ENCODE results near the gene GOLGA6L26.
"Not testable (repeated sequence)": the region's sequence is repeated elsewhere in the genome, so short reads cannot be mapped to it uniquely, and the experiment has no call there.

DNA sequence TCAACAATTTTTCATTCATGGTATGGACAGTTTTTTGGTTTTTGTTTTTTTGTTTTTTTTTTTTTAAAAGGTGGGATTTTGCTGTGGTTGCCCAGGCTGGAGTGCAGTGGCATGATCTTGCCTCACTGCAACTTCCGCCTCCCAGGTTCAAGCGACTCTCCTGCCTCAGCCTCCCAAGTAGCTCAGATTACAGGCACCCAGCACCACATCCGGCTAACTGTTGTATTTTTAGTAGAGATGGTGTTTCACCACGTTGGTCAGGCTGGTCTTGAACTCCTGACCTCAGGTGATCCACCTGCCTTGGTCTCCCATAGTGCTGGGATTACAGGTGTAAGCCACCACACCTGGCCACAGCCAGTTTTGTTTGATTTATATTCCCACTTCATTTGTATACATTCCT, 37.1 kb upstream of the GOLGA6L26 start:
- TF ChIP-seq, protein P1, sequence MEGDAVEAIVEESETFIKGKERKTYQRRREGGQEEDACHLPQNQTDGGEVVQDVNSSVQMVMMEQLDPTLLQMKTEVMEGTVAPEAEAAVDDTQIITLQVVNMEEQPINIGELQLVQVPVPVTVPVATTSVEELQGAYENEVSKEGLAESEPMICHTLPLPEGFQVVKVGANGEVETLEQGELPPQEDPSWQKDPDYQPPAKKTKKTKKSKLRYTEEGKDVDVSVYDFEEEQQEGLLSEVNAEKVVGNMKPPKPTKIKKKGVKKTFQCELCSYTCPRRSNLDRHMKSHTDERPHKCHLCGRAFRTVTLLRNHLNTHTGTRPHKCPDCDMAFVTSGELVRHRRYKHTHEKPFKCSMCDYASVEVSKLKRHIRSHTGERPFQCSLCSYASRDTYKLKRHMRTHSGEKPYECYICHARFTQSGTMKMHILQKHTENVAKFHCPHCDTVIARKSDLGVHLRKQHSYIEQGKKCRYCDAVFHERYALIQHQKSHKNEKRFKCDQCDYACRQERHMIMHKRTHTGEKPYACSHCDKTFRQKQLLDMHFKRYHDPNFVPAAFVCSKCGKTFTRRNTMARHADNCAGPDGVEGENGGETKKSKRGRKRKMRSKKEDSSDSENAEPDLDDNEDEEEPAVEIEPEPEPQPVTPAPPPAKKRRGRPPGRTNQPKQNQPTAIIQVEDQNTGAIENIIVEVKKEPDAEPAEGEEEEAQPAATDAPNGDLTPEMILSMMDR (IDR thresholded peaks at IDR 0.05; ENCODE audit: insufficient read depth, low read depth, low read length) = not testable (repeated sequence)
- TF ChIP-seq EZH2 (IDR thresholded peaks at IDR 0.05; ENCODE audit: insufficient read depth, low read length) = not testable (repeated sequence)
